Thyroid gland (tissue), 4 donors: Measurements from ENCODE around the gene ABCF1.
"Not testable (repeated sequence)": the region's sequence is repeated elsewhere in the genome, so short reads cannot be mapped to it uniquely, and the experiment has no call there.

ENCODE experiments used
- POLR2A ChIP-seq, 2 donors: fragments of 450-650 bp; IDR thresholded peaks; one replicate each; pipeline ENCODE4 v1.6.1; 2017; ENCODE audit warnings: antibody characterized with exemption in 2 of 2, mild to moderate bottlenecking in 2 of 2, moderate library complexity in 1 of 2
- TF ChIP-seq, protein P1 (sequence below), 6 experiments: fragments of 200-600 bp in 3 of 6; fragments of 450-650 bp in 3 of 6; sonication (generic) in 3 of 6; IDR thresholded peaks; one replicate each; pipeline ENCODE4 v1.5.1; 2016 to 2019; ENCODE audit warnings: antibody characterized with exemption in 6 of 6, mild to moderate bottlenecking in 2 of 6, inconsistent platforms in 1 of 6, moderate library complexity in 1 of 6

DNA sequence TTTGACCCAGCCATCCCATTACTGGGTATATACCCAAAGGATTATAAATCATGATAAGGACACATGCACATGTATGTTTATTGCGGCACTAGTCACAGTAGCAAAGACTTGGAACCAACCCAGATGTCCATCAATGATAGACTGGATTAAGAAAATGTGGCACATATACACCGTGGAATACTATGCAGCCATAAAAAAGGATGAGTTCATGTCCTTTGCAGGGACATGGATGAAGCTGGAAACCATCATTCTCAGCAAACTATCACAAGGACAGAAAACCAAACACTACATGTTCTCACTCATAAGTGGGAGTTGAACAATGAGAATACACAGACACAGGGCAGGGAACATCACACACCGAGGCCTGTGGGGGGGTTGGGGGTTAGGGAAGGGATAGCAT is 44.8 kb upstream of the ABCF1 start:
- not testable (repeated sequence) for TF ChIP-seq POLR2A (IDR thresholded peaks at IDR 0.05)
- TF ChIP-seq, protein P1, sequence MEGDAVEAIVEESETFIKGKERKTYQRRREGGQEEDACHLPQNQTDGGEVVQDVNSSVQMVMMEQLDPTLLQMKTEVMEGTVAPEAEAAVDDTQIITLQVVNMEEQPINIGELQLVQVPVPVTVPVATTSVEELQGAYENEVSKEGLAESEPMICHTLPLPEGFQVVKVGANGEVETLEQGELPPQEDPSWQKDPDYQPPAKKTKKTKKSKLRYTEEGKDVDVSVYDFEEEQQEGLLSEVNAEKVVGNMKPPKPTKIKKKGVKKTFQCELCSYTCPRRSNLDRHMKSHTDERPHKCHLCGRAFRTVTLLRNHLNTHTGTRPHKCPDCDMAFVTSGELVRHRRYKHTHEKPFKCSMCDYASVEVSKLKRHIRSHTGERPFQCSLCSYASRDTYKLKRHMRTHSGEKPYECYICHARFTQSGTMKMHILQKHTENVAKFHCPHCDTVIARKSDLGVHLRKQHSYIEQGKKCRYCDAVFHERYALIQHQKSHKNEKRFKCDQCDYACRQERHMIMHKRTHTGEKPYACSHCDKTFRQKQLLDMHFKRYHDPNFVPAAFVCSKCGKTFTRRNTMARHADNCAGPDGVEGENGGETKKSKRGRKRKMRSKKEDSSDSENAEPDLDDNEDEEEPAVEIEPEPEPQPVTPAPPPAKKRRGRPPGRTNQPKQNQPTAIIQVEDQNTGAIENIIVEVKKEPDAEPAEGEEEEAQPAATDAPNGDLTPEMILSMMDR (IDR thresholded peaks at IDR 0.05): not testable (repeated sequence)
